Muscle layer of duodenum (tissue), 2 donors: ENCODE measurements around the gene MT2A.

Experiments used
- H3K27ac ChIP-seq: one replicate; pipeline ENCODE4 v1.7.0; 2013; ENCODE audit warnings: mild to moderate bottlenecking, low read length
- H3K27me3 ChIP-seq: one replicate; pipeline ENCODE4 v1.7.0; 2013; ENCODE audit warnings: low read depth, mild to moderate bottlenecking, control low read depth, low read length
- H3K36me3 ChIP-seq, 2 donors: one replicate each; pipeline ENCODE4 v1.7.0; 2013; ENCODE audit warnings: low read length in 2 of 2, control low read depth in 1 of 2, mild to moderate bottlenecking in 1 of 2; ENCODE audit not compliant: insufficient read depth in 2 of 2, control insufficient read depth in 1 of 2
- H3K4me1 ChIP-seq, 2 donors: one replicate each; pipeline ENCODE4 v1.7.0; 2013; ENCODE audit warnings: low read length in 2 of 2, mild to moderate bottlenecking in 2 of 2, control low read depth in 1 of 2, moderate library complexity in 1 of 2; ENCODE audit not compliant: insufficient read depth in 2 of 2, control insufficient read depth in 1 of 2
- H3K4me3 ChIP-seq, 2 donors: one replicate each; pipeline ENCODE4 v1.7.0; 2013; ENCODE audit warnings: low read length in 2 of 2, low read depth in 1 of 2, mild to moderate bottlenecking in 1 of 2
- H3K9me3 ChIP-seq, 2 donors: one replicate each; pipeline ENCODE4 v1.7.0; 2013; ENCODE audit warnings: low read length in 2 of 2, control low read depth in 1 of 2, mild to moderate bottlenecking in 1 of 2; ENCODE audit not compliant: control insufficient read depth in 1 of 2
- donor health status: healthy.

The MT2A gene

DNA sequence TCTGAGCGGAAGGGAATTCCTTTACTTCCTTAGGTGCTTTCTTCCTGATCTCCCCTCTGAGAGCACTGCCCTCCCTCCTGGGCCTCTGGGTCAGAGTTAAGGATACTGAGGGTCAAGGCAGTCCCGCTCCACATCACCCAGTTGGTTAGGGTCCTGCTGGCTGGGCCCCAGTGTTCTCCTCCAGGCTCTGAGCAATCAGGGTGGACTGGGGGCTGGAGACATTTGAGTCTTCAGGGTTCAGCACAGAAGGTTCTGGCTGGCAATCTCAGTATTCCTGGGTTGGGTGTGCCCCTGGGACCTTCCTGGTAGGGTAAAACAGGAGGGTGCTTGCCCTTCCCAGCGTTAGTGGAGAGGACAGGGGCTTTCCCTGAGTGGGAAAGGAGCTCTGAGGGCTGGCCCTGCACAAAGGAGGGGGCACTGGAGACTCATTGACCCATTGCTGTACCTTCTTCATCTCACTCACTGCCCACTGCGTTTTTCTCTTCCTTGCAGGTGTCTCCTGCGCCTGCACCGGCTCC is 24.5 kb downstream of the MT2A start:
- Histone ChIP-seq H3K9me3 (no peaks in the 10 kb centered on the region), H3K27ac (peak overlapping the region; percentile 74), H3K27me3 (peaks cover 18% of the 10 kb centered on the region), H3K4me1 (peaks cover 0 to 11% of the 10 kb centered on the region in 2 donors), H3K4me3 (peak overlapping the region; percentile 65 to 74), H3K36me3 (no peaks in the 10 kb centered on the region)

DNA sequence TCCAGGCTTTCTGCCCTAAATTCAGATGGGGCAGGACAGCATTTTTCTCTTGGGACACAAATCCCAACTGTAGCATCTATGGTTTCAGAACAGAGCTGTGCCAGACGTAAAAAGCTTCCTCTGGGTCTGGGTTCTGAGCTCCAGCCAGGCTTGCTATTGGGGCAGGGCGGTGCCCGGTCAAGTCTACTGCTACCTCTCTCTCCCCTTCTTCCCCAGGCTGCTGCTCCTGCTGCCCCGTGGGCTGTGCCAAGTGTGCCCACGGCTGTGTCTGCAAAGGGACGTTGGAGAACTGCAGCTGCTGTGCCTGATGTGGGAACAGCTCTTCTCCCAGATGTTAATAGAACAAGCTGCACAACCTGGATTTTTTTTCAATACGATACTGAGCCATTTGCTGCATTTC is 25.2 kb downstream of the MT2A start:
- H3K36me3 ChIP-seq = no peaks in the 10 kb centered on the region
- H3K27me3 ChIP-seq = peaks cover 24% of the 10 kb centered on the region
- peak overlapping the region; percentile 65 to 74 for H3K4me3 ChIP-seq
- H3K27ac ChIP-seq = no peak overlapping the region
- H3K9me3 ChIP-seq = no peaks in the 10 kb centered on the region
- H3K4me1 ChIP-seq = peaks cover under 1 to 15% of the 10 kb centered on the region in 2 donors

DNA sequence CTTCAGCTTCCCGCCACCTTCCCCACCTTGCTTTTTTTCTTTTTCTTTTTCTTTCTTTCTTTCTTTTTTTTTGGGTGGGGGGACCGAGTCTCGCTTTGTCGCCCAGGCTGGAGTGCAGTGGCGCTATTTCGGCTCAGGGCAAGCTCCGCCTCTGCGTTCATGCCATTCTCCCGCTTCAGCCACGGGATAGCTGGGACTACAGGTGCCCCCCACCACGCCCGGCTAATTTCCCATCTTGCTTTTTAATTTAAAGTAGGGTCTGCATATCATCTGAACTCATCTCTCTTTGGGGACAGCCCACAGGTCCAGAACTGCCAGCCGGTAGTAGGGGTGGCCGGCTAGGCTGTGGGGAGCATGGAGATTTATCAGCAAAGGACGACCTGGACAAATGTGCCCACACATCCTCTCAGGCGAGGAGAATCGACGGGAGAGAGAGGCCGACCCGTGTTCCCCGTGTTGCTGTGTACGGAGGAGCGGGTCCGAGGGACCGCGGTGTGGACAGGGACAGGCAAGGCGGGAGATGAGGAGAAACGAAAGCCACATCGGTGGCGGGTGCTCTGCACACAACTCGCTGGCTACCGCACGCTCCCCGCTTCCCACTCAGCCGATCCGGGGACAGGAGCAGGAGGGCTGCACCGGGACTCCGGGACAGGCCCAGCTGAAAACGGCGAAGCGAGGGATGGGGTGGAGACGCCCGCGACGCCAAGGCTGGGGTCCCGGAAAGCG is 26.5 kb downstream of the MT2A start:
- Histone ChIP-seq H3K4me3 (peak overlapping the region; percentile 13 to 44), H3K9me3 (no peaks in the 10 kb centered on the region), H3K4me1 (peaks cover 4 to 19% of the 10 kb centered on the region in 2 donors), H3K27me3 (peaks cover 29% of the 10 kb centered on the region), H3K36me3 (no peaks in the 10 kb centered on the region), H3K27ac (no peak overlapping the region)

DNA sequence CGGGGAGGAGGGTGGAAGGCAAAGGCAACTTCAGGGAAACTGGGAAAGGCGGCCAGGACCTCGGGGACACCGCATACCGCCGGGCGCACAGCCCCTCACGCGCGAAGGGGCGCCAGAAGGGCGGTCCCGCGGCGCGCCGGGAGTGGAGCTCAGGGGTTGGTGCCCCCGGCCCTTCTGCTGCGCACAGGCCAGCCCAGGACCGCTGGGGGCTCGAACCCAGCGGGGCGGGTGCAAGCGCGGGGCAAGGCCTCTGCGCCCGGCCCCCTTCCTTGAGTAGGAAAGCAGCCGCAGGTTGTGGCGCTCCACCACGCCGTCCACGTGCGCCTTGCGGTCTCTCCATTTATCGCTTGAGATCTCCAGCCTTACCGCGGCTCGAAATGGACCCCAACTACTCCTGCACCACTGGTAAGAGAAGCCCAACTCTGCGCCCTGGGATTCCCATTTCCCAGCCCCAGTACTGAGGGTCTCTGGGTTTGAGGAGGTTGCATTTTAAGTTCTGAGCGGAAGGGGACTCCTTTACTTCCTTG is 27.1 kb downstream of the MT2A start:
- H3K4me1 ChIP-seq = peaks cover 4 to 19% of the 10 kb centered on the region in 2 donors
- H3K4me3 ChIP-seq = peak overlapping the region in 1 of 2 donors; percentile 44
- no peak overlapping the region for H3K27ac ChIP-seq
- H3K9me3 ChIP-seq = no peaks in the 10 kb centered on the region
- H3K36me3 ChIP-seq = no peaks in the 10 kb centered on the region
- H3K27me3 ChIP-seq = peaks cover 29% of the 10 kb centered on the region

DNA sequence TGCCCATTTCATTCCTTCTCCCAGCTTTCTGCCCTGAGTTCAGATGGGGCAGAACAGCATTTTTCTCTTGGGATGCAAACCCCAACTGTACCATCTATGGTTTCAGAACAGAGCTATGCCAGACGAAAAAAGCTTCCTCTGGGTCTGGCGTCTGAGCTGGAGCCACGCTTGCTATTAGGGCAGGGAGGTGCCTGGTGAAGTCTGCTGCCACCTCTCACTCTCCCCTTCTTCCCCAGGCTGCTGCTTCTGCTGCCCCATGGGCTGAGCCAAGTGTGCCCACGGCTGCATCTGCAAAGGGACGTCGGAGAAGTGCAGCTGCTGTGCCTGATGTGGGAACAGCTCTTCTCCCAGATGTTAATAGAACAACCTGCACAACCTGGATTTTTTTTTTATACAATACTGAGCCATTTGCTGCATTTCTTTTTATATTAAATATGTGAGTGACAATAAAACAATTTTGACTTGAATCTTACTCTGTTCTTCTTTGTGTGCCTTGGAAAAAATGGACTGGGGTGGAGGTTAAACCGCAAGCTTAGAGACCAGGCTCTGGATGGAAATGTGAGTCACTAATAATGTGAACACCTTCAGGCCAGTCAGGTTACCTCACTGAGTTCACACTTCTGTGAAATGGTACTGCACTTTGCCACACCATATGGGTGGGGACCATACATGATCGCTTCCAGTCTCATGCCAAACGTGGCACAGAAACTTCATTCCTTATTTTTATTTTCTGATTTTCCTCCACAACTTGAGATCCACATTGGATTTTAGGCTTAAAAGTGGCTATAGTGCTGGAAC is 28.4 kb downstream of the MT2A start:
- no peaks in the 10 kb centered on the region for H3K9me3 ChIP-seq
- H3K27me3 ChIP-seq = peaks cover 29% of the 10 kb centered on the region
- H3K4me1 ChIP-seq = peaks cover 4 to 19% of the 10 kb centered on the region in 2 donors
- H3K4me3 ChIP-seq = no peak overlapping the region
- H3K27ac ChIP-seq = no peak overlapping the region
- no peaks in the 10 kb centered on the region for H3K36me3 ChIP-seq

DNA sequence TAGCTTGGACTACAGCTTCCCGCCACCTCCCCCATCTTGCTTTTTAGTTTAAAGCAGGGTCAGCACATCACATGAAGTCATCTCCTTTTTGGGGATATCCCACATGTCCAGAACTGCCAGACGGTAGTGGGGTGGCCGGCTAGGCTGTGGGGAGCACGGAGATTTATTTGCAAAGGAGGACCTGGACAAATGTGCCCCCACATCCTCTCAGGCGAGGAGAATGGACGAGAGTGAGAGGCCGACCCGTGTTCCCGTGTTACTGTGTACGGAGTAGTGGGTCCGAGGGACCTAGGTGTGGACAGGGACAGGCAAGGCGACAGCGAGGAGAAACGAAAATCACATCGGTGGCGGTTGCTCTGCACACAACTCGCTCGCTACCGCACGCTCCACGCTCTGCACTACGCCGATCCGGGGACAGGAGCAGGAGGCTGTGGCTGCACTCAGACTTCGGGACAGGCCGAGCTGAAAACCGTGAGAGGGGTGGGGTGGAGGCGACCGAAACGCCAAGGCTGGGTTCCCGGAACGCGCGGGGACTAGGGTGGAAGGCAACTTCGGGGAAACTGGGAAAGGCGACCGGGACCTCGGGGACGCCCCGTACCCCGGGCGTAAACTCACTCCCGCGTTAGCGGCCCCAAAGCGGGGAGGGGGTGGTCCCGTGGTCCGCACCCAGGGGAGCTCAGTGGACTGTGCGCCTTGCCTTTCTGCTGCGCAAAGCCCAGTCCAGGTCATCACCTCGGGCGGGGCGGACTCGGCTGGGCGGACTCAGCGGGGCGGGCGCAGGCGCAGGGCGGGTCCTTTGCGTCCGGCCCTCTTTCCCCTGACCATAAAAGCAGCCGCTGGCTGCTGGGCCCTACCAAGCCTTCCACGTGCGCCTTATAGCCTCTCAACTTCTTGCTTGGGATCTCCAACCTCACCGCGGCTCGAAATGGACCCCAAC is 29.7 kb downstream of the MT2A start, which contains the start of gene MT1A:
Gene MT1A, plus strand, starts transcription at position 853 of the 937 bp plus-strand sequence. Its CDS starts 73 bp downstream, at position 926.
- no peaks in the 10 kb centered on the region for H3K36me3 ChIP-seq
- peak within 1 kb of the TSS; percentile 54 for H3K27ac ChIP-seq
- H3K27me3 ChIP-seq = peaks cover 26% of the 10 kb centered on the region
- H3K4me1 ChIP-seq = peaks cover 4 to 21% of the 10 kb centered on the region in 2 donors
- no peaks in the 10 kb centered on the region for H3K9me3 ChIP-seq
- H3K4me3 ChIP-seq = peak within 1 kb of the TSS; percentile 53 to 57

DNA sequence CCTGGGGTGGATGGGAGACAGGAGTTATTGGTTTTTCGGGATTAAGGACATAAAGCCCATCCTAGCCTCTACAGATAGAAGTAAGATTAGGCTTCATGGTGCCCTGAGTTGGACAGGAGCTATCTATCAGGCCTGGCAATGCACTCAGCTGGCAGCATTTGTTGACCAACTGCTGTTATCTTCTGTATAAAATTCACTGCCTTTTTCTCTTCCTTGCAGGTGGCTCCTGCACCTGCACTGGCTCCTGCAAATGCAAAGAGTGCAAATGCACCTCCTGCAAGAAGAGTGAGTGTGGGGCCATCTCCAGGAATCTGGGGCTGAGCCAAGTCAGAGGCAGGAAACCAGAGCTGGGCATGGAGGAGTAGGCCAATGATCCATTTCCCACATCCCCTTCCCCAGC is 30.7 kb downstream of the MT2A start:
- H3K27me3 ChIP-seq = peaks cover 26% of the 10 kb centered on the region
- no peaks in the 10 kb centered on the region for H3K9me3 ChIP-seq
- no peaks in the 10 kb centered on the region for H3K36me3 ChIP-seq
- peak overlapping the region in 1 of 2 donors; percentile 37 for H3K4me3 ChIP-seq
- H3K4me1 ChIP-seq = peaks cover 9 to 30% of the 10 kb centered on the region in 2 donors
- H3K27ac ChIP-seq = peak overlapping the region; percentile 54

DNA sequence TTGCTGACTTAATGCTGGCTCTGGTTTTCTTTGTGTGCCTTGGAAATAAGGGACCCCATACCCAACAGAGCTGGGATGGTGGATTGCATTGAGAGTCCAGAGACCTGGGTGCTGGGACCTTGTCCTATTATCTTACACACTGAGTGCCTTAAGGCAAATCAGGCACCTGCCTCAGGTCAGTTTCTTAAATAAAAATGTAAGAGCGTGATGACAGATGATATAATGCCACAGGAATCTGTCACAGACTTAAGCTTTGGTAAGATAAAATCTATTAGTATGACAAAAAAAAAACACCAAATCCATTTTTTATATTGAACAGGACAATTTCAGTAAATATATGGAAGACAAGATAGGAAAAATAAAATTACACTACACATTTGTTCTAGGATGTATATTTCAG is 31.7 kb downstream of the MT2A start:
- H3K9me3 ChIP-seq = no peaks in the 10 kb centered on the region
- no peak overlapping the region for H3K4me3 ChIP-seq
- no peak overlapping the region for H3K27ac ChIP-seq
- H3K27me3 ChIP-seq = peaks cover 17% of the 10 kb centered on the region
- peaks cover 9 to 27% of the 10 kb centered on the region in 2 donors for H3K4me1 ChIP-seq
- H3K36me3 ChIP-seq = no peaks in the 10 kb centered on the region

DNA sequence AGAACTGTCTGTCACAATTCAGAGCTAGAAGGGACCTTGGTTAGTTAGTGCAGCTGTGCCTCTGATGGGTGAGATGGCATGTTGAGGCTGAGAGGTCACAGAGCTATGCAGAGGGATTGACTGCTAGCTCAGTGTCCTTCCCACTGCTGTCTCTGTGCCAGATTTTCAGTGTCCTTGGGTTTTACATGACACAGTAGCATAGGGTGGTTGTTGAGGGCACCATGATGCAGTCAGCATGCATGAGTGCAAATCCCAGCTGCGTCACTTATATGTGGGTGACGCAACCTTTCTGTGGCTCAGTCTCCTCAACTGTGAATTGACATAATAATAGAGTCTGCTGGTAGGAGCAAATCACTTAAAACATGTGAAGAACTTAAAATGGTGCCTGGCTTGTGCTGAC is 32.8 kb downstream of the MT2A start:
- H3K27ac ChIP-seq = no peak overlapping the region
- H3K9me3 ChIP-seq = no peaks in the 10 kb centered on the region
- no peaks in the 10 kb centered on the region for H3K36me3 ChIP-seq
- peaks cover 9 to 19% of the 10 kb centered on the region in 2 donors for H3K4me1 ChIP-seq
- peaks cover 13% of the 10 kb centered on the region for H3K27me3 ChIP-seq
- H3K4me3 ChIP-seq = no peak overlapping the region

DNA sequence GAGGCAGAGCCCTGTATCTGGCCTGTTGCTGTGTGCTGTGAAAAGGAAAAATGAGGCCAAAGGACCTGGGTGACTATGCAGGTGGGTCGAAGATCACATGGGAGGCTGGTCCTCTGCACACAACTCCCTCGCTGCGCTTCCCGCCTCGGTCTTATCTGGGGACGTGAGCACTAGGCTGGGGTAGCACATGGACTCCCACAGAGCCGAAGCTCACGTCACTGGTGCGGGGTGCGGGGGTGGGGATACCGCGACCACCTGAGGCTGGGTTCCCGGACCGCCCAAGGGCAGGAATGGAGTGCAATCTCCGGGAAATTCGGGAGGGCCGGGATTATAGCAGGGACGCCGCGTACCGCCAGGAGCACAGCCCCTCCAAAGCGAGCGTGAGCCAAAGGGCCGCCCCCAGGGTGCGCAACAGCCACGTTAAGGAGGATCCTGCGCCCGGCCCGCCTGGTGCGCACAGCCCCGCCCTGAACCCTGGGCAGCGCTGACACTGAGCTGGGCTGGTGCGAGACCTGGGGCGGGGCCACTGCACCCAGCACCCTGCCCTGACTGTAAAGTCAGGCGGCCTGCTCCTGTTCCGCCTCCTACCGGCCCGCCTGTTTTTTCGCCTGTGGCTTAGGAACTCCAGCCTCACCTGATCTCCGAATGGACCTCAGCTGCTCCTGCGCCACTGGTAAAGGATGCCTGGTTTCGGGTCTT is 34.8 kb downstream of the MT2A start:
- no peaks in the 10 kb centered on the region for H3K36me3 ChIP-seq
- peak overlapping the region; percentile 18 to 55 for H3K4me3 ChIP-seq
- no peak overlapping the region for H3K27ac ChIP-seq
- peaks cover 9 to 18% of the 10 kb centered on the region in 2 donors for H3K4me1 ChIP-seq
- peaks cover 8% of the 10 kb centered on the region for H3K27me3 ChIP-seq
- no peaks in the 10 kb centered on the region for H3K9me3 ChIP-seq
